Measurements from ENCODE around the gene TSPAN33. TPM values are rescaled to one million over a fixed set of nuclear protein-coding genes. Genes with fewer than 3 reads are reported as not detected.
"Not testable (repeated sequence)": the region's sequence is repeated elsewhere in the genome, so short reads cannot be mapped to it uniquely, and the experiment has no call there.

Gene TSPAN33

DNA sequence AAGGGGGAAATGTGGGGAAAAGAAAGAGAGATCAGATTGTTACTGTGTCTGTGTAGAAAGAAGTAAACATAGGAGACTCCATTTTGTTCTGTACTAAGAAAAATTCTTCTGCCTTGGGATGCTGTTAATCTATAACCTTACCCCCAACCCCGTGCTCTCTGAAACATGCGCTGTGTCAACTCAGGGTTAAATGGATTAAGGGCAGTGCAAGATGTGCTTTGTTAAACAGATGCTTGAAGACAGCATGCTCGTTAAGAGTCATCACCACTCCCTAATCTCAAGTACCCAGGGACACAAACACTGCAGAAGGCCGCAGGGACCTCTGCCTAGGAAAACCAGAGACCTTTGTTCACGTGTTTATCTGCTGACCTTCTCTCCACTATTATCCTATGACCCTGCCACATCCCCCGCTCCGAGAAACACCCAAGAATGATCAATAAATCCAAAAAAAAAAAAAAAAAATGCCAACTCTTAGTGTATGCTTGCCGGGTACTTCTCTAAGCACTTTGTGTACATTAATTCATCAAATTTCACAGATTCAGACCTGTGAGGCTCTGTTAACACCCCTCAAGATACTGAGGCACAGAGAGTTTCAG, 72.4 kb downstream of the TSPAN33 start:
- not testable (repeated sequence) for H3K23ac ChIP-seq (ENCODE audit: low read depth, low read length, poor library complexity); H4K91ac ChIP-seq (ENCODE audit: low read depth, low read length, poor library complexity); H2BK15ac ChIP-seq (ENCODE audit: low read length); H3K4me3 ChIP-seq (ENCODE audit: low read length in 2 of 2); H2BK120ac ChIP-seq (ENCODE audit: low read depth, low read length); H3K4me1 ChIP-seq (ENCODE audit: control insufficient read depth in 2 of 2, insufficient read depth in 1 of 2, low read depth in 1 of 2, low read length in 2 of 2); H3K18ac ChIP-seq (ENCODE audit: low read length); H3K4me2 ChIP-seq (ENCODE audit: insufficient read depth, low read length, poor library complexity, severe bottlenecking); H4K8ac ChIP-seq (ENCODE audit: low read depth, low read length); DNase-seq (ENCODE audit: low spot score); H3K79me1 ChIP-seq (ENCODE audit: low read depth, low read length); H3K9me3 ChIP-seq (replicated peaks in 1 of 2; ENCODE audit: control insufficient read depth in 2 of 2, insufficient read depth in 1 of 2, low read depth in 1 of 2, low read length in 2 of 2); H3K27ac ChIP-seq (replicated peaks; ENCODE audit: low read length); H3K4ac ChIP-seq (ENCODE audit: low read length); H3K9ac ChIP-seq (ENCODE audit: low read depth, low read length, poor library complexity); H2AFZ ChIP-seq (ENCODE audit: low read length); H3K27me3 ChIP-seq (ENCODE audit: control insufficient read depth in 3 of 3, insufficient read depth in 3 of 3, low read depth in 1 of 3, low read length in 3 of 3); H2BK12ac ChIP-seq (ENCODE audit: low read length); H2BK5ac ChIP-seq (ENCODE audit: low read length); H3K14ac ChIP-seq (ENCODE audit: low read length); H2AK5ac ChIP-seq (ENCODE audit: low read depth, low read length)
- no CpG with 5 or more reads among the region's 8 CpGs for WGBS, 2 donors (ENCODE audit: extremely low coverage in 2 of 2, insufficient read length in 2 of 2, insufficient replicate concordance in 1 of 2)
- peaks cover 11 to 20% of the 10 kb centered on the region in 2 donors for H3K36me3 ChIP-seq (replicated peaks in 1 of 2; ENCODE audit: control insufficient read depth in 2 of 2, insufficient read depth in 2 of 2, low read length in 2 of 2)

DNA sequence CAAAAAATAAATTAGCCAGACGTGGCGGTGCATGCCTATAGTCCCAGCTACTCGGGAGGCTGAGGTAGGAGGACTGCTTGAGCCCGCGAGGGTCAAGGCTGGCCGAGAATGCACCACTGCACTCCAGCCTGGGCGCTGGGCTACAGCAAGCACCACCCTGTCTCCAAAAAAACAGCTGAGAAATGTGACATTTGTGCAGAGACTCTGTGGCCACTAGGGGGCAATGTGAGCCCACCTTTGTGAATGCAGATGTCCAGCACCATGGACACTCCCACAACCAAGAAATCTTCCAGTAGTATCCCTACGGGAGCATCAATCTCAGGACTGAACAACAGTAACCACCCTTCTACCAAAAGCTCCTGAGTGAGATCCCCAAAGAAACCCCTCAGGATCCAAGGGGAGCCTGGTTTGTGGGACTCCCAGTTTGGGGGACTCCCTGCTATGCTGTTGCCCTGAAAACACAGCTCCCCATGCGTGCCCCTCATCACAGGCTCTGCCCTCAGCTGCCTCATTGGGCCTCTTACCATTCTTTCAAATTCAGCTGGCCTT, 74.1 kb downstream of the TSPAN33 start:
- H4K91ac ChIP-seq (ENCODE audit: low read depth, low read length, poor library complexity), result no peak overlapping the region
- no CpG with 5 or more reads among the region's 9 CpGs for WGBS, 2 donors (ENCODE audit: extremely low coverage in 2 of 2, insufficient read length in 2 of 2, insufficient replicate concordance in 1 of 2)
- H3K27me3 ChIP-seq (ENCODE audit: control insufficient read depth in 3 of 3, insufficient read depth in 3 of 3, low read depth in 1 of 3, low read length in 3 of 3), result no peaks in the 10 kb centered on the region
- peak overlapping the region; percentile 3 for H2AK5ac ChIP-seq (ENCODE audit: low read depth, low read length)
- no peak overlapping the region for H2BK12ac ChIP-seq (ENCODE audit: low read length)
- no peak overlapping the region for H3K14ac ChIP-seq (ENCODE audit: low read length)
- H2BK5ac ChIP-seq (ENCODE audit: low read length), result no peak overlapping the region
- no peak overlapping the region for H3K27ac ChIP-seq (replicated peaks; ENCODE audit: low read length)
- H3K79me1 ChIP-seq (ENCODE audit: low read depth, low read length), result no peaks in the 10 kb centered on the region
- H3K9me3 ChIP-seq (replicated peaks in 1 of 2; ENCODE audit: control insufficient read depth in 2 of 2, insufficient read depth in 1 of 2, low read depth in 1 of 2, low read length in 2 of 2), result peaks cover 3 to 5% of the 10 kb centered on the region in 2 donors
- peak overlapping the region; percentile 89 for H2AFZ ChIP-seq (ENCODE audit: low read length)
- no peak overlapping the region for H4K8ac ChIP-seq (ENCODE audit: low read depth, low read length)
- H3K4ac ChIP-seq (ENCODE audit: low read length), result no peak overlapping the region
- H3K4me2 ChIP-seq (ENCODE audit: insufficient read depth, low read length, poor library complexity, severe bottlenecking), result no peak overlapping the region
- H2BK120ac ChIP-seq (ENCODE audit: low read depth, low read length), result no peak overlapping the region
- no peak overlapping the region for H3K18ac ChIP-seq (ENCODE audit: low read length)
- no peak overlapping the region for H2BK15ac ChIP-seq (ENCODE audit: low read length)
- DNase-seq (ENCODE audit: low spot score), result peak; percentile 88
- no peak overlapping the region for H3K9ac ChIP-seq (ENCODE audit: low read depth, low read length, poor library complexity)
- H3K4me3 ChIP-seq (ENCODE audit: low read length in 2 of 2), result no peak overlapping the region
- H3K4me1 ChIP-seq (ENCODE audit: control insufficient read depth in 2 of 2, insufficient read depth in 1 of 2, low read depth in 1 of 2, low read length in 2 of 2), result peaks cover 2% of the 10 kb centered on the region in 2 donors
- H3K23ac ChIP-seq (ENCODE audit: low read depth, low read length, poor library complexity), result no peak overlapping the region
- H3K36me3 ChIP-seq (replicated peaks in 1 of 2; ENCODE audit: control insufficient read depth in 2 of 2, insufficient read depth in 2 of 2, low read length in 2 of 2), result peaks cover 0 to 6% of the 10 kb centered on the region in 2 donors

DNA sequence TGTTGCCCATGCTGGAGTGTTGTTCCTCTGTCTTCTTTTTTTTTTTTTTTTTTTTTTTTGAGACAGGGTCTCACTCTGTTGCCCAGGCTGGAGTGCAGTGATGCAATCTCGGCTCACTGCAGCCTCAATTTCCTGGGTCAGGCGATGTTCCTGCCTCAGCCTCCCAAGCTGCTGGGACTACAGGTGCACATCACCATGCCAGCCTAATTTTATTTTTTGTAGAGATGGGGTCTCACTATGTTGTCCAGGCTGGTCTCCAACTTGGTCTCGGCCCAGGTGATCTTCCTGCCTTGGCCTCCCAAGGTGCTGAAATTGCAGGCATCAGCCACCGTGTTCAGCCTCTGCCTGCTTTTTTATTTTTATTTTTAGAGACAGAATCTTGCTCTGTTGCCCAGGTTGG, 74.7 kb downstream of the TSPAN33 start:
- H3K4me3 ChIP-seq (ENCODE audit: low read length in 2 of 2); H2BK5ac ChIP-seq (ENCODE audit: low read length); H3K4me2 ChIP-seq (ENCODE audit: insufficient read depth, low read length, poor library complexity, severe bottlenecking); H3K27me3 ChIP-seq (ENCODE audit: control insufficient read depth in 3 of 3, insufficient read depth in 3 of 3, low read depth in 1 of 3, low read length in 3 of 3); H2AFZ ChIP-seq (ENCODE audit: low read length); H3K14ac ChIP-seq (ENCODE audit: low read length); H3K4me1 ChIP-seq (ENCODE audit: control insufficient read depth in 2 of 2, insufficient read depth in 1 of 2, low read depth in 1 of 2, low read length in 2 of 2); H3K79me1 ChIP-seq (ENCODE audit: low read depth, low read length); H3K18ac ChIP-seq (ENCODE audit: low read length); H4K91ac ChIP-seq (ENCODE audit: low read depth, low read length, poor library complexity); H3K27ac ChIP-seq (replicated peaks; ENCODE audit: low read length); H2BK12ac ChIP-seq (ENCODE audit: low read length); H3K9me3 ChIP-seq (replicated peaks in 1 of 2; ENCODE audit: control insufficient read depth in 2 of 2, insufficient read depth in 1 of 2, low read depth in 1 of 2, low read length in 2 of 2); H4K8ac ChIP-seq (ENCODE audit: low read depth, low read length); H3K9ac ChIP-seq (ENCODE audit: low read depth, low read length, poor library complexity); H3K4ac ChIP-seq (ENCODE audit: low read length); H2AK5ac ChIP-seq (ENCODE audit: low read depth, low read length); H3K36me3 ChIP-seq (replicated peaks in 1 of 2; ENCODE audit: control insufficient read depth in 2 of 2, insufficient read depth in 2 of 2, low read length in 2 of 2); H3K23ac ChIP-seq (ENCODE audit: low read depth, low read length, poor library complexity); H2BK120ac ChIP-seq (ENCODE audit: low read depth, low read length); H2BK15ac ChIP-seq (ENCODE audit: low read length); DNase-seq (ENCODE audit: low spot score): not testable (repeated sequence)
- no CpG with 5 or more reads among the region's 4 CpGs for WGBS, 2 donors (ENCODE audit: extremely low coverage in 2 of 2, insufficient read length in 2 of 2, insufficient replicate concordance in 1 of 2)

Small RNA genes within 50 kb of the gene (small RNA-seq; reads per million reads assigned to genes)
- gene RNY1P11 (ENCODE audit: insufficient read depth), result not detected

Data from neuronal stem cell (in vitro differentiated cells).